OCI-LY3 (cell line): ENCODE measurements around the gene MED26.

Experiments used
- EZH2phosphoT487 ChIP-seq: fragments of 200-600 bp; shearing (Covaris generic); IDR thresholded peaks from 2 replicates; pipeline ENCODE4 v1.6.1; 2018; ENCODE audit warnings: antibody characterized with exemption, mixed run types, low read depth
- TF ChIP-seq, protein P1 (sequence below): fragments of 200-600, 300-600 bp; sonication (generic); IDR thresholded peaks from 2 replicates; pipeline ENCODE4 v1.5.1; 2014; ENCODE audit warnings: antibody characterized with exemption, low read length, low read depth

DNA sequence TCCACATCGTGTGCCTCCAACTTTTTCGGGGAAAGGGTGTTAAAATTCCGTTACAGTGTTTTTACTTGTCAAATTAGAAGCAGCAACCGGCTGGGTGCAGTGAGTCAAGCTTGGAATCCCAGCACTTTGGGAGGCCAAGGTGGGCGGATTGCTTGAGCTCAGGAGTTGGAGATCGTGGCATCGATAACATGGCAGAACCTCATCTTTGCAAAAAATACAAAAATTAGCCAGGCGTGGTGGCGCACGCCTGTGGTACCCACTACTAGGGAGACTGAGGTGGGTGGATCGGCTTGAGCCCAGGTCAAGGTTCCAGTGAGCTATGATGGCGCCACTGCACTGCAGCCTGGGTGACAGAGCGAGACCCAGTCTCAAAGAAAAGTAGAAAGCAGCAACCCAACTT lies 54.7 kb downstream of the MED26 start:
- TF ChIP-seq, protein P1, sequence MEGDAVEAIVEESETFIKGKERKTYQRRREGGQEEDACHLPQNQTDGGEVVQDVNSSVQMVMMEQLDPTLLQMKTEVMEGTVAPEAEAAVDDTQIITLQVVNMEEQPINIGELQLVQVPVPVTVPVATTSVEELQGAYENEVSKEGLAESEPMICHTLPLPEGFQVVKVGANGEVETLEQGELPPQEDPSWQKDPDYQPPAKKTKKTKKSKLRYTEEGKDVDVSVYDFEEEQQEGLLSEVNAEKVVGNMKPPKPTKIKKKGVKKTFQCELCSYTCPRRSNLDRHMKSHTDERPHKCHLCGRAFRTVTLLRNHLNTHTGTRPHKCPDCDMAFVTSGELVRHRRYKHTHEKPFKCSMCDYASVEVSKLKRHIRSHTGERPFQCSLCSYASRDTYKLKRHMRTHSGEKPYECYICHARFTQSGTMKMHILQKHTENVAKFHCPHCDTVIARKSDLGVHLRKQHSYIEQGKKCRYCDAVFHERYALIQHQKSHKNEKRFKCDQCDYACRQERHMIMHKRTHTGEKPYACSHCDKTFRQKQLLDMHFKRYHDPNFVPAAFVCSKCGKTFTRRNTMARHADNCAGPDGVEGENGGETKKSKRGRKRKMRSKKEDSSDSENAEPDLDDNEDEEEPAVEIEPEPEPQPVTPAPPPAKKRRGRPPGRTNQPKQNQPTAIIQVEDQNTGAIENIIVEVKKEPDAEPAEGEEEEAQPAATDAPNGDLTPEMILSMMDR, result no peak
- TF ChIP-seq EZH2phosphoT487, result no peak
